GM12878 (cell line): ENCODE measurements around the gene OR13C3.

ENCODE experiments used
- CHD4 ChIP-seq: fragments of 200-600 bp; sonication (generic); IDR thresholded peaks from 2 replicates; pipeline ENCODE4 v1.6.1; 2016; ENCODE audit warnings: mild to moderate bottlenecking
- CREB1 ChIP-seq: IDR thresholded peaks from 2 replicates; pipeline ENCODE4 v1.6.1; 2012; ENCODE audit warnings: low read depth, mild to moderate bottlenecking, inconsistent platforms
- MEF2A ChIP-seq: IDR thresholded peaks from 2 replicates; pipeline ENCODE4 v1.6.1; 2011; ENCODE audit warnings: low read depth, mild to moderate bottlenecking, low read length, moderate library complexity; ENCODE audit not compliant: insufficient read depth
- POLR2AphosphoS2 ChIP-seq: IDR thresholded peaks from 2 replicates; pipeline ENCODE4 v1.6.1; 2011; ENCODE audit warnings: low read depth, mild to moderate bottlenecking, low read length, improper control_type of control experiment, moderate library complexity
- RB1 ChIP-seq: fragments of 450-650 bp; formaldehyde crosslinking; IDR thresholded peaks from 2 replicates; pipeline ENCODE4 v1.6.1; 2017; ENCODE audit warnings: mild to moderate bottlenecking, borderline replicate concordance
- SPI1 ChIP-seq: IDR thresholded peaks from 2 replicates; pipeline ENCODE4 v1.6.1; 2011; ENCODE audit warnings: low read depth, mild to moderate bottlenecking, low read length, moderate library complexity, borderline replicate concordance; ENCODE audit not compliant: insufficient read depth
- STAT1 ChIP-seq: fragments of 450-650 bp; conservative IDR thresholded peaks from 2 replicates; pipeline ENCODE4 v1.6.1; 2014; ENCODE audit warnings: antibody characterized with exemption, mild to moderate bottlenecking
- TCF12 ChIP-seq: IDR thresholded peaks from 2 replicates; pipeline ENCODE4 v1.6.1; 2011; ENCODE audit warnings: low read depth, mild to moderate bottlenecking, low read length
- YBX1 ChIP-seq: fragments of 450-650 bp; IDR thresholded peaks from 2 replicates; pipeline ENCODE4 v1.6.1; 2016; ENCODE audit warnings: antibody characterized with exemption
- YY1 ChIP-seq: IDR thresholded peaks from 2 replicates; pipeline ENCODE4 v1.6.1; 2011; ENCODE audit warnings: low read depth, mild to moderate bottlenecking, low read length
- TF ChIP-seq, protein P1 (sequence below): IDR thresholded peaks from 2 replicates; pipeline ENCODE4 v1.6.1; 2012; ENCODE audit warnings: low read depth, low read length, improper control_type of control experiment
- TF ChIP-seq, protein P2 (sequence below), 3 experiments: IDR thresholded peaks in 2 of 3; conservative IDR thresholded peaks in 1 of 3; 2 replicates each; pipeline ENCODE4 v1.5.1; 2011; ENCODE audit warnings: low read depth in 3 of 3, low read length in 3 of 3, mild to moderate bottlenecking in 3 of 3, control low read depth in 2 of 3, moderate library complexity in 2 of 3, inconsistent platforms in 1 of 3, mixed read lengths in 1 of 3; ENCODE audit not compliant: control insufficient read depth in 2 of 3, insufficient read depth in 1 of 3; ENCODE audit errors: extremely low read depth in 1 of 3
- TF ChIP-seq, protein P3 (sequence below): IDR thresholded peaks from 2 replicates; pipeline ENCODE4 v1.6.1; 2011; ENCODE audit warnings: borderline replicate concordance, low read depth, mild to moderate bottlenecking, moderate library complexity, mixed read lengths, low read length; ENCODE audit not compliant: insufficient read depth; ENCODE audit errors: extremely low read length
- TF ChIP-seq, protein P4 (sequence below): IDR thresholded peaks from 2 replicates; pipeline ENCODE4 v1.6.1; 2012; ENCODE audit warnings: mild to moderate bottlenecking, low read depth, low read length

DNA sequence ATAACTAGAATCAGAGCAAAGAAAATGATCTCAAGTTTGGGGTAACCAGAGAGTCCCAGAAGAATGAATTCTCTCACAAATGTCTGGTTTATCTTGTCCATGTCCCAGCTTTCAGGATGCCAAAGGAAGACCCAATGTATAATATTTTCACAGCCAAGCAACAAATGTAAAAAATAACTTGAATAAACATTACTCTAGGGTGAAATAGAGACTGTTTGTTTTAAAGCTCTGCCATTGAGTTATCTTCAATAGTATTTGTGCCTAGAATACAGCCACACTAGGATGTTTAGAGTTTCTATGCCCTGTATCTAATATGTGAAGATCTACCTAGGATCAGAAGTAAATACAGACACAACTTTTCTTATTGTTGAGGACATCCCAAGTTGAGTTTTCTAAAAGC, 9.5 kb downstream of the OR13C3 start, which contains the start of gene OR13C4:
- TF ChIP-seq, protein P1, sequence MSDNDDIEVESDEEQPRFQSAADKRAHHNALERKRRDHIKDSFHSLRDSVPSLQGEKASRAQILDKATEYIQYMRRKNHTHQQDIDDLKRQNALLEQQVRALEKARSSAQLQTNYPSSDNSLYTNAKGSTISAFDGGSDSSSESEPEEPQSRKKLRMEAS = no peak
- TF ChIP-seq, protein P2, sequence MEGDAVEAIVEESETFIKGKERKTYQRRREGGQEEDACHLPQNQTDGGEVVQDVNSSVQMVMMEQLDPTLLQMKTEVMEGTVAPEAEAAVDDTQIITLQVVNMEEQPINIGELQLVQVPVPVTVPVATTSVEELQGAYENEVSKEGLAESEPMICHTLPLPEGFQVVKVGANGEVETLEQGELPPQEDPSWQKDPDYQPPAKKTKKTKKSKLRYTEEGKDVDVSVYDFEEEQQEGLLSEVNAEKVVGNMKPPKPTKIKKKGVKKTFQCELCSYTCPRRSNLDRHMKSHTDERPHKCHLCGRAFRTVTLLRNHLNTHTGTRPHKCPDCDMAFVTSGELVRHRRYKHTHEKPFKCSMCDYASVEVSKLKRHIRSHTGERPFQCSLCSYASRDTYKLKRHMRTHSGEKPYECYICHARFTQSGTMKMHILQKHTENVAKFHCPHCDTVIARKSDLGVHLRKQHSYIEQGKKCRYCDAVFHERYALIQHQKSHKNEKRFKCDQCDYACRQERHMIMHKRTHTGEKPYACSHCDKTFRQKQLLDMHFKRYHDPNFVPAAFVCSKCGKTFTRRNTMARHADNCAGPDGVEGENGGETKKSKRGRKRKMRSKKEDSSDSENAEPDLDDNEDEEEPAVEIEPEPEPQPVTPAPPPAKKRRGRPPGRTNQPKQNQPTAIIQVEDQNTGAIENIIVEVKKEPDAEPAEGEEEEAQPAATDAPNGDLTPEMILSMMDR (IDR thresholded peaks at IDR 0.05 in 2 of 3, conservative IDR thresholded peaks at IDR 0.05 in 1 of 3; ENCODE audit: control insufficient read depth in 2 of 3, extremely low read depth in 1 of 3, insufficient read depth in 1 of 3, low read depth in 3 of 3, low read length in 3 of 3) = no peak
- TF ChIP-seq YY1 = no peak
- no peak for TF ChIP-seq TCF12
- TF ChIP-seq YBX1 = no peak
- TF ChIP-seq, protein P3, sequence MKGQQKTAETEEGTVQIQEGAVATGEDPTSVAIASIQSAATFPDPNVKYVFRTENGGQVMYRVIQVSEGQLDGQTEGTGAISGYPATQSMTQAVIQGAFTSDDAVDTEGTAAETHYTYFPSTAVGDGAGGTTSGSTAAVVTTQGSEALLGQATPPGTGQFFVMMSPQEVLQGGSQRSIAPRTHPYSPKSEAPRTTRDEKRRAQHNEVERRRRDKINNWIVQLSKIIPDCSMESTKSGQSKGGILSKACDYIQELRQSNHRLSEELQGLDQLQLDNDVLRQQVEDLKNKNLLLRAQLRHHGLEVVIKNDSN = no peak
- TF ChIP-seq, protein P4, sequence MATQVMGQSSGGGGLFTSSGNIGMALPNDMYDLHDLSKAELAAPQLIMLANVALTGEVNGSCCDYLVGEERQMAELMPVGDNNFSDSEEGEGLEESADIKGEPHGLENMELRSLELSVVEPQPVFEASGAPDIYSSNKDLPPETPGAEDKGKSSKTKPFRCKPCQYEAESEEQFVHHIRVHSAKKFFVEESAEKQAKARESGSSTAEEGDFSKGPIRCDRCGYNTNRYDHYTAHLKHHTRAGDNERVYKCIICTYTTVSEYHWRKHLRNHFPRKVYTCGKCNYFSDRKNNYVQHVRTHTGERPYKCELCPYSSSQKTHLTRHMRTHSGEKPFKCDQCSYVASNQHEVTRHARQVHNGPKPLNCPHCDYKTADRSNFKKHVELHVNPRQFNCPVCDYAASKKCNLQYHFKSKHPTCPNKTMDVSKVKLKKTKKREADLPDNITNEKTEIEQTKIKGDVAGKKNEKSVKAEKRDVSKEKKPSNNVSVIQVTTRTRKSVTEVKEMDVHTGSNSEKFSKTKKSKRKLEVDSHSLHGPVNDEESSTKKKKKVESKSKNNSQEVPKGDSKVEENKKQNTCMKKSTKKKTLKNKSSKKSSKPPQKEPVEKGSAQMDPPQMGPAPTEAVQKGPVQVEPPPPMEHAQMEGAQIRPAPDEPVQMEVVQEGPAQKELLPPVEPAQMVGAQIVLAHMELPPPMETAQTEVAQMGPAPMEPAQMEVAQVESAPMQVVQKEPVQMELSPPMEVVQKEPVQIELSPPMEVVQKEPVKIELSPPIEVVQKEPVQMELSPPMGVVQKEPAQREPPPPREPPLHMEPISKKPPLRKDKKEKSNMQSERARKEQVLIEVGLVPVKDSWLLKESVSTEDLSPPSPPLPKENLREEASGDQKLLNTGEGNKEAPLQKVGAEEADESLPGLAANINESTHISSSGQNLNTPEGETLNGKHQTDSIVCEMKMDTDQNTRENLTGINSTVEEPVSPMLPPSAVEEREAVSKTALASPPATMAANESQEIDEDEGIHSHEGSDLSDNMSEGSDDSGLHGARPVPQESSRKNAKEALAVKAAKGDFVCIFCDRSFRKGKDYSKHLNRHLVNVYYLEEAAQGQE = no peak
- no peak for TF ChIP-seq SPI1
- TF ChIP-seq STAT1 = no peak
- no peak for TF ChIP-seq POLR2AphosphoS2
- no peak for TF ChIP-seq CREB1
- TF ChIP-seq CHD4 = no peak
- no peak for TF ChIP-seq RB1
- no peak for TF ChIP-seq MEF2A
